ENCODE measurements around the gene OR52E1. TPM values are rescaled to one million over a fixed set of nuclear protein-coding genes. Genes with fewer than 3 reads are reported as not detected.

OR52E1 gene
- total RNA-seq, 1 experiment from 2014 or later: not detected

DNA sequence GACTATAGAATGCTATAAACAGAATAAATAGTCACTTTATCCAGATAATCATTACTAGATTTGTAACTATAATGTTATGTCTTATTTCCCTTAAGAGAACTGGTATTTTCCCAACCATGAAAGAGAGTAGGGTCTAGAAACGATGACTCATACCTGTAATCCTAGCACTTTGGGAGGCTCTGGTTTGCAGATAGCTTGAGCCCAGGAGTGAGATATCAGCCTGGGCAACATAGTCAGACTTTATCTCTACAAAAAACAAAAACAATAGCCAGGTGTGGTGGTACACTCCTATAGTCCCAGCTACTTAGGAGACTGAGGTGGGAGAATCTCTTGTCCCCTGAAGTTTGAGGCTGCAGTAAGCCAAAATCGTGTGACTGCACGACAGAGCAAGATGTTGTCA is 37.9 kb downstream of the OR52E1 start:
- BruUV-seq (replicated peaks): no TSS peak

DNA sequence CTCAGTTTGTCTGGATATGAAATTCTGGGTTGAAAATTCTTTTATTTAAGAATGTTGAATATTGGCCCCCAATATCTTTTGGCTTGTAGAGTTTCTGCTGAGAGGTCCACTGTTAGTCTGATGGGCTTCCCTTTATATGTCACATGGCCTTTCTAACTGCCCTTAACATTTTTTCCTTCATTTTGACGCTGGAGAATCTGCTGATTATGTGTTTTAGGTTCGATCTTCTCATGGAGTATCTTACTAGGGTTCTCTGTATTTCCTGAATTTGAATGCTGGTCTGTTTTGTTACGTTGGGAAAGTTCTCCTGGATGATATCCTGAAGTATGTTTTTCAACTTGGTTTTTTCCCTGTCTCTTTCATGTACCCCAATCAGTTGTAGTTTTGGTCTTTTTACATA is 46.0 kb downstream of the OR52E1 start:
- DNase-seq: no peak
- no TSS peak for BruUV-seq (replicated peaks)
- H3K4me3 Mint-ChIP-seq (ENCODE audit: low read depth, unreplicated experiment): no peak overlapping the region

More for the DNA sequence above, 37.9 kb downstream of the OR52E1 start:
- Mint-ChIP-seq H3K4me3 (ENCODE audit: low read depth, unreplicated experiment) (no peak overlapping the region), H3K36me3 (ENCODE audit: insufficient read depth, unreplicated experiment) (no peaks in the 10 kb centered on the region), H3K9me3 (ENCODE audit: low read depth, unreplicated experiment) (no peaks in the 10 kb centered on the region), H3K27ac (ENCODE audit: unreplicated experiment) (no peak overlapping the region), H3K27me3 (ENCODE audit: unreplicated experiment) (no peaks in the 10 kb centered on the region), H3K4me1 (ENCODE audit: low read depth, unreplicated experiment) (no peaks in the 10 kb centered on the region)
- CTCF ChIA-PET: no interaction called here
- no peak for TF ChIP-seq CTCF (IDR thresholded peaks at IDR 0.05; ENCODE audit: unreplicated experiment)
- DNase-seq: no peak
- intact Hi-C loops (cut with micrococcal nuclease; ENCODE audit: unreplicated experiment): no loop called here

DNA sequence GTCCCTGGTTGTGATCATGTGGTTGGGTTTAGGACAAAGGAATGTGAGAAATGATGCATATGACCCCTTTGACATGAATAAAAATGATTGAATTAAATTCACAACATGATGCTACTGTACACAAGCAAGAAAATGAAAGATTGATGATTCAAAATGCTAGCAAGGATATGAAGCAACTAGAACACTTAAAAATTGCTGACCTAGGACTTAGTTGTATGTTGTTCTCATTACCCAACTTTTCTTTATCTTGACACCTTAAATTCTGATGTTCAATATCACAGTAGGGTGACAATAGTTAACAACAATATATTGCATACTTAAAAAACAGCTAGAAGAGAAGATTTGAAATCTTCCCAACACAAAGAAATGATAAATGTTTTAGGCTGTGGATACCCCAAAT is 48.2 kb downstream of the OR52E1 start:
- no peaks in the 10 kb centered on the region for H3K36me3 Mint-ChIP-seq (ENCODE audit: insufficient read depth, unreplicated experiment)
- DNase-seq: no peak
- peaks cover 3% of the 10 kb centered on the region for H3K9me3 Mint-ChIP-seq (ENCODE audit: low read depth, unreplicated experiment)
- no TSS peak for BruUV-seq (replicated peaks)
- intact Hi-C loops (cut with micrococcal nuclease; ENCODE audit: unreplicated experiment): no loop called here
- no peaks in the 10 kb centered on the region for H3K27me3 Mint-ChIP-seq (ENCODE audit: unreplicated experiment)
- CTCF ChIA-PET: no interaction called here
- no peaks in the 10 kb centered on the region for H3K4me1 Mint-ChIP-seq (ENCODE audit: low read depth, unreplicated experiment)
- no peak for TF ChIP-seq CTCF (IDR thresholded peaks at IDR 0.05; ENCODE audit: unreplicated experiment)
- H3K4me3 Mint-ChIP-seq (ENCODE audit: low read depth, unreplicated experiment): no peak overlapping the region
- H3K27ac Mint-ChIP-seq (ENCODE audit: unreplicated experiment): no peak overlapping the region

More for the DNA sequence above, 46.0 kb downstream of the OR52E1 start:
- no peaks in the 10 kb centered on the region for H3K4me1 Mint-ChIP-seq (ENCODE audit: low read depth, unreplicated experiment)
- no peak for TF ChIP-seq CTCF (IDR thresholded peaks at IDR 0.05; ENCODE audit: unreplicated experiment)
- peaks cover 3% of the 10 kb centered on the region for H3K9me3 Mint-ChIP-seq (ENCODE audit: low read depth, unreplicated experiment)
- intact Hi-C loops (cut with micrococcal nuclease; ENCODE audit: unreplicated experiment): no loop called here
- H3K36me3 Mint-ChIP-seq (ENCODE audit: insufficient read depth, unreplicated experiment): no peaks in the 10 kb centered on the region
- CTCF ChIA-PET: no interaction called here
- no peak overlapping the region for H3K27ac Mint-ChIP-seq (ENCODE audit: unreplicated experiment)
- no peaks in the 10 kb centered on the region for H3K27me3 Mint-ChIP-seq (ENCODE audit: unreplicated experiment)

GRCh38 chr11:5118893-5119292 is 49.5 kb downstream of the OR52E1 start:
- TF ChIP-seq CTCF (IDR thresholded peaks at IDR 0.05; ENCODE audit: unreplicated experiment): no peak
- Mint-ChIP-seq H3K36me3 (ENCODE audit: insufficient read depth, unreplicated experiment) (no peaks in the 10 kb centered on the region), H3K4me1 (ENCODE audit: low read depth, unreplicated experiment) (no peaks in the 10 kb centered on the region), H3K9me3 (ENCODE audit: low read depth, unreplicated experiment) (peaks cover under 1% of the 10 kb centered on the region), H3K27ac (ENCODE audit: unreplicated experiment) (no peak overlapping the region), H3K4me3 (ENCODE audit: low read depth, unreplicated experiment) (no peak overlapping the region), H3K27me3 (ENCODE audit: unreplicated experiment) (peaks cover 9% of the 10 kb centered on the region)
- intact Hi-C loops (cut with micrococcal nuclease; ENCODE audit: unreplicated experiment): no loop called here
- BruUV-seq (replicated peaks): no TSS peak
- no peak for DNase-seq
- CTCF ChIA-PET: no interaction called here

Other genes starting within 250 kb of the OR52E1 start
- not detected in 2 replicates for gene OR51F2, start 248.3 kb upstream of the OR52E1 start, total RNA-seq (2022)
- not detected in 2 replicates for gene OR51S1, start 220.4 kb upstream of the OR52E1 start, total RNA-seq (2022)
- gene OR51T1, start 187.7 kb upstream of the OR52E1 start, total RNA-seq (2022): not detected in 2 replicates
- not detected in 2 replicates for gene OR51A7, start 165.8 kb upstream of the OR52E1 start, total RNA-seq (2022)
- not detected in 2 replicates for gene OR51G2, start 150.2 kb upstream of the OR52E1 start, total RNA-seq (2022)
- not detected in 2 replicates for gene OR51G1, start 145.2 kb upstream of the OR52E1 start, total RNA-seq (2022)
- not detected in 2 replicates for gene OR51A4, start 122.0 kb upstream of the OR52E1 start, total RNA-seq (2022)
- gene OR51A2, start 113.9 kb upstream of the OR52E1 start, total RNA-seq (2022): not detected in 2 replicates
- gene OR51L1, start 74.7 kb upstream of the OR52E1 start, total RNA-seq (2022): not detected in 2 replicates
- not detected in 2 replicates for gene OR52J3, start 23.0 kb upstream of the OR52E1 start, total RNA-seq (2022)
- gene OR52E2, start 9.9 kb upstream of the OR52E1 start, total RNA-seq (2022): not detected in 2 replicates
- gene OR52A5, start 68.8 kb downstream of the OR52E1 start, total RNA-seq (2022): not detected in 2 replicates
- gene OR52A1, start 85.2 kb downstream of the OR52E1 start, total RNA-seq (2022): not detected in 2 replicates
- gene OR51V1, start 131.1 kb downstream of the OR52E1 start, total RNA-seq (2022): not detected in 2 replicates
- gene HBB, start 157.5 kb downstream of the OR52E1 start, total RNA-seq (2022): not detected in 2 replicates
- not detected in 2 replicates for gene HBD, start 164.9 kb downstream of the OR52E1 start, total RNA-seq (2022)
- gene HBG1, start 180.3 kb downstream of the OR52E1 start, total RNA-seq (2022): not detected in 2 replicates
- gene HBG2, start 185.2 kb downstream of the OR52E1 start, total RNA-seq (2022): not detected in 2 replicates
- not detected in 2 replicates for gene HBE1, start 200.4 kb downstream of the OR52E1 start, total RNA-seq (2022)
- gene OR51B4, start 232.4 kb downstream of the OR52E1 start, total RNA-seq (2022): not detected in 2 replicates

Data from Calu3 (cell line).